Stimulated activated CD4-positive, alpha-beta T cell treated with anti-CD3 and anti-CD28 coated beads, TNF-alpha, amount 100 ng/mL, for 24 hours (primary cell): ENCODE measurements around the gene SLC44A1.

Experiments
- DNase-seq, 3 experiments: peaks; one replicate each; pipeline ENCODE4 v3.0.0-alpha.2; 2020; ENCODE audit warnings: low read depth in 3 of 3

Gene SLC44A1

DNA sequence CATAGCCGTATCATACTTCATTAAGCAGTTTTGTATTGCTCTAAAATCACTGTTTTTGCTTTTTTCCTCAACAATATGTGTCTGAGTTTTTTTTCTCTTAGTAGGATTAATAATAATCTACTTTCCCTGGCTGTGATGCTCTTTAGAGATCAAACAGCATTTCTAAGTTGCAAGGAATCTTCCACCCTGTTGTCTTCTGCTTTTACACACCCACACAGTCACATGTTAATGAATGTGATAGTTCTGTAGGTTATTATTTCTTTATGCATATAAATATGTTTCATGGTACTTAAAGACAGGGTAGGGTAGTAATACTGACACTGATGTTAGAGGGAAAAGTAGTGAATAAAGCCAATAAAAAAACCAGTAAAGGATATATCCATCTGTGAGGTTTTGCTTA is 29.3 kb downstream of the SLC44A1 start:
- DNase-seq, result no peak

GRCh38 chr9:105275111-105275510 is 30.7 kb downstream of the SLC44A1 start:
- no peak for DNase-seq

DNA sequence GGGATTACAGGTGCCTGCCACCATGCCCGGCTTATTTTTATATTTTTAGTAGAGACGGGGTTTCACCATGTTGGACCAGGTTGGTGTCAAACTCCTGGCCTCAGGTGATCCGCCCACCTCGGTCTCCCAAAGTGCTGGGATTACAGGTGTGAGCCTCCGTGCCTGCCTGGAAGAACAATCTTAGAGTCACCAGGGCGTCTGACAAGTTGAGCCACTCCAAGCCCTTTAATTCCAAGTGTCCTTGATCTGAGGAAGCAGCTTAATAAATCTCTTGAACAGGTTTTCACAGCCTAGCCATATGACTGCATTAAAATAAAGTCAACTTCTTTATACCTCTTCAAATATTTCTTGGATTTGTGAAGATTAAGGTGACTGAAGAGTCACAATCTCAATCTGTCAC is 31.5 kb downstream of the SLC44A1 start:
- DNase-seq, result no peak

GRCh38 chr9:105278751-105279150 is 34.3 kb downstream of the SLC44A1 start:
- no peak for DNase-seq

DNA sequence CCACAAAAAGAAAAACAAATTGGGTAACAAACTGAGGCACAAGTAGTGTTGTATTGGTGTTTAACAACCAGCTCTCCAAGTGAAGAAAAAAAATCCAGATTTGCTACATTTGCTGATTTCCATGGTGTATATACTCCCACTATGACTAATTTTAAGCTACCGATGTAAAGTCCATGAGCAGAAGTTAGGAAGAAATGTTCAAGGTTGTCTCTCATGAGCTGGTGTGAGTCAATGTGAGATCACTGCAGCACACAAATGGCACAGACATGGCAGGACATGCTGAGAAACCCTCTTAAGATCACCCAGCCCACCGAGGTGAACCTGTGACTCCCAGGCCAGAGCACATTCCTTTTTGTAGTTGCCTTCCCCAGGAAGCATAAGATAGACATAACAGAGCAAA is 36.2 kb downstream of the SLC44A1 start:
- no peak for DNase-seq

- no peak for DNase-seq
Observed at GRCh38 chr9:105281272-105281671, 36.8 kb downstream of the SLC44A1 start.

DNA sequence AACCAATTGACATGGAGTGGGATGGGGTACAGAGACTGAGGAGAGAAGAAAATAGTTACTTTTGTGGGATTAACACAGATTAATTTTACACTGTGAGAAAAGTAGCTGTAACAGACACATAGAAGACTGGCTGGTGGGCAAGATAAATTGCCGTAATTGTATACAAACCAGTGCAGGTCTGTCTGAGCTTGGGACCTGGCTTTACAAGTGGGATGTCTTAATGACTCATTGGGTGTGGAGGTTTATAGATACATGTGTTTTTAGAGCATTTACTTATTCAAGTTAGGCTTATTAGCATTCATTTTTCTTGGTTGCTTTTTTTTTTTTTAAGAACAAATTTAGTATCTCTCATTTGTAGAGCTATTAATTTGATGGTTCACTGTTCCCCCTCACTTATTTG is 37.5 kb downstream of the SLC44A1 start:
- DNase-seq, result no peak

DNA sequence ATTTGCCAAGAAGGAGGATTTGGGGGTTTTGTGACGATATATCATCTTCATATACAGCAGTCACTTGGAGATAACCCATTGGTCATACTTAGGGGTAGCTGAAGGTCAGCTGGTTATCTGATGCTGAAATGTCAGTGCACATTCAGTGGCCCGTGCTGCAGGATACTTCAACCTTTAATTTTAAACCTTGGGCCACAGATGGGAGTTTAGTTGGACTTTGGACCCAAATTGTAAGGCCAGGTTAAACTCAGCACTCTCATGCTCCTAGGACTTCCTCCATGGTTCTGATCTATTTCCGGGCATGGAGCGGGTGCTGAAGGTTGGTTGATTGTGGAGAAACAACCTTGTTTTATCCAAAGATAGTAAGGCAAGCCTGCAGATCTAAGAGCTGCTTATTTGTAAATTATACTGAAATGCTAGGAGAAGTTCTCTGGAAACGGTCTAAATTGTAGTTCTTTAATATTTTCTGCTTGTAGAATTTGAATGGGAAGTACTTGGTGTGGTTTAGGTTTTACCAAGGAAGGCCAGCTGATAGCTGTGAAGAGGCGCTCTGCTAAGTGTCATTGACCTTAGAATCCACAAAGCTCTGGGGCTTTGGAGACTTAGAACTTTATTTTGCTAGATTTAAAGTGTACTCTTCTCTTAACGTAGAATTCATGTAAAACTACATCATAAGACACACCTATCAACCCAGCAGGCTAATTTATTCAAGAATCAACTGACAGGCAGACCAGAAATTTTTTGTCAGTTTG is 38.6 kb downstream of the SLC44A1 start:
- no peak for DNase-seq

DNA sequence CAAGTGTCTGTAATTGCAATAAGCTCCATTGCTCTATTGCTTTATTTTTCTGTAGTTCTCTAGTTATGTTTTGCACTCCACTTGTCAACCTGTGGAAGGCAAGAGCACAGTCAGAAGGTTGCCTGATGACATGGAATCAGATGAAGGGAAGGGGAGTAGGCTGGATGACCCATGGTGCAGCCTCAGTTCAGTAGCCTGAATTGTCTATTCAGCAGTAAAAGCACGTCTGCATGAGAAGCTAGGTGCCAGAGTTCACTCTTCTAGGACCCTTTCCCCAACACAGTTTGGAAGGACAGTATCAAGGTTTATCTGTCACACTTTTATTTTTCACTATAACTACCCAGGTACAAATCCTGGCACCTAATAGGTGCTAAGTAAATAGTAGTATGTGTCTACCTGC is 39.3 kb downstream of the SLC44A1 start:
- no peak for DNase-seq

- no peak for DNase-seq
Observed at GRCh38 chr9:105284463-105284862, 40.0 kb downstream of the SLC44A1 start.

GRCh38 chr9:105286098-105286497 is 41.6 kb downstream of the SLC44A1 start:
- no peak for DNase-seq

GRCh38 chr9:105289305-105289704 is 44.9 kb downstream of the SLC44A1 start:
- DNase-seq, result no peak

DNA sequence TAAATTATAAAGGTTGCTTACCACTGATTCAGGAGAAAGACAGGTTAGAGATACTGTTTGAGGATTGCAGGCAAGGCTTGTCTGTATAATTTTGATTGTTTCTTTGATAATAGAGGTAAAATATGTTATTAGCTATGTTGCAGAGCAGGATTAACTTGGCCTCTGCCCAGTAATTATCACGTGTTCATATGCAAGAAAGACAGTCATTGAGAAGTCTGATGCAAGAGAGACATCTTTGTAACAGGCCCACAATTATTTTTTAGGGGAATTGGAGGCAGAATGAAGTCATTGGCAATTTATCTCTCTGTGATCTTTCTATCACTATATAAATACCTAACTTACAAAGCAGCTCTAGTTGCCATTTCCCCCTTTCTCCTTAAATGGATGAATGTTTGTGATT is 46.0 kb downstream of the SLC44A1 start:
- DNase-seq, result no peak

- DNase-seq, result no peak
Observed at GRCh38 chr9:105290954-105291353, 46.5 kb downstream of the SLC44A1 start.

- DNase-seq, result no peak
Observed at GRCh38 chr9:105291422-105291859, 47.0 kb downstream of the SLC44A1 start.

DNA sequence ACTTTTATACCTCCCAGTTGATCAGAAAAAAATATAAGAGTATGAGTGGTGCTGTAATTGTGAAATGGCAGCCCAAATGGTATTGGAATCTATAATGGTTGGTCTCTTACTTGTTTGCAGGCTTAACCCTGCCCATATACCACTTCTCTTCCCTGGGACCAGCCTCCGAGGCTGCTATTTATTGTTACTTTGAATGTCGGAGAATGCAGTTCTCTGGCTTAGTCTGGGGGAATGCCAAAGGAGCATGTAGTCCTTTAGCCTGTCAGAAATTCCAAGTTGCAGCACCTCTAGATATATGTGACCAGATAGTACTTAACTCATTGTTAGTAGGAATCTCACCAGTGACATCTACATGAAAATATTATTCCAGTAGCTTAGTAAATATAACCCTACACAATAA is 47.5 kb downstream of the SLC44A1 start:
- no peak for DNase-seq

DNA sequence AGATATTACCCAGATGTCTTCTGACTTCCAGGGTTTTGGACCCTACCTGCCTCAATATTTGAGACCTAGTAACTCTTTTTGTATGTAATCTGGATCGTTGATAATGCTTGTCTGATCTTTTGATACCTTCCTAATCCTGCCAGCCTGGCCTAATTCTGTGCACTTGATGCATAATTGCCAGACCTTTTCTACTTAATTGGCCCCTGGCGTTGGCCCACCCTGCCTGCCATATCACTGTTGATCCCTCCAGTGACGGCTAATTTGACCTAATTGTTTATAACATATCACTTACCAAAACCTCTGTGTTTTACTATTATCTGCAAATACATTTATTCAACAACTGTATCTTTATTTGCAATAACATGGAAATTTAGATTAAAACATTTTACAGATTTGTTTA is 49.0 kb downstream of the SLC44A1 start:
- DNase-seq, result no peak

GRCh38 chr9:105295201-105295550 is 50.7 kb downstream of the SLC44A1 start:
- no peak for DNase-seq

DNA sequence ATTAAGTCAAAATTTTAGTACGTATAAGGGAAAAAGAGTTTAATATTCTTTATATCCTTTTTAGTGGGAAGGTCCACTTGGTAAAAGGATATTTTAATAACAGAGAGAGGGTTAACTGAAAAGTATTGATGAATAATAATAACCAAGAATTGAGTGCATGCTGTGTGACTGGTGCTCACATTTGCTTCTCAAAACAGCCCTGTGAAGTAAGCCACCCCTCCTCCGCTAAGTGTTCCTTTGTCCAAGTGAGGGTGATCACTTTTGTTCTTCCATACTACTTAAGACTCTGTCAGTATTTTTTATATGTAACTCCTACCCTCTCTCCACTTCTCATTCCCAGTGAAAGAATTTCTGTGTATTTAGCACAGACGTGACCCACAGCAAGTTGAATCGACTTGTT is 51.5 kb downstream of the SLC44A1 start:
- no peak for DNase-seq

DNA sequence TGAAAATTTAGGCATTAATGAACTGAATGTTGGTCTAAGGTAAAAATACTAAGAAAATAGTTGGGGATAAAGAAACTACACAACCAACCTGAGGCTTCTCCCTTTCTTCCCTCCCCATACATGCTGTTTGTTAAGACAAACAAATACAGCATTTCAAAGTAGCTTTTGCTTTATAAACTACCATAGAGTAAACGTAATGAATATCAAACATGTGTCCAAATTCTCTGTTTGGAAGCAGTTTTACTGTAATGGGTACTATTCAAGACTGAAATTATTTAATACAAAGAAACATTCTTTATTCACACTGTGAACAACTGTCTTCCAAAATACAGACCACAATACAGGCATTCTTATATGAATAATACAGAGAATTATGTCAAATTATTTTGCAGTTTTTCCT is 52.0 kb downstream of the SLC44A1 start:
- DNase-seq, result no peak

- DNase-seq, result no peak
Observed at GRCh38 chr9:105296877-105297287, 52.4 kb downstream of the SLC44A1 start.

DNA sequence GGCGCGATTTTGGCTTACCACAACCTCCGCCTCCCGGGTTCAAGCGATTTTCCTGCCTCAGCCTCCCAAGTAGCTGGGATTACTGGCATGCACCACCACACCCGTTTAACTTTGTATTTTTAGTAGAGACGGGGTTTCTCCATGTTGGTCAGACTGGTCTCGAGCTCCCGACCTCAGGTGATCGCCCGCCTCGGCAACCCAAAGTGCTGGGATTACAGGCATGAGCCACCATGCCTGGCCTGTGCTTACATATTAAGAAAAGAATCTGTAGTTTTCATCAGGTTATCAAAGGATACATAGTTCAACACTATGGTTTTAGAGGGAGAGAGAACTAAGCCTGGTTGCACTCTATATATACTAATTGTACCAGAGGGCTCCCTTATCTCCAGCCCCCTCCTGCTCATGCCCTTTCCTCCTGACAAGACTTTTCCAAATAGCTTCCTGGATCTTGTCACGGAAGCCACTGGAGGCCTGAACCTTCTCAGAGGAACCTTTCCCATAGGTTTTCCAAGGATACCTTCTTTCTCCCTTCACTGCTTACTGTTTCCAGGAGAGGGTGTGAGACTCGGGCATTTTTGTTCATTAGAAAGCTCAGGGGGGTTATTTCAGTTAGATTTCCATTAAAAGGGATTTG is 53.1 kb downstream of the SLC44A1 start:
- no peak for DNase-seq

DNA sequence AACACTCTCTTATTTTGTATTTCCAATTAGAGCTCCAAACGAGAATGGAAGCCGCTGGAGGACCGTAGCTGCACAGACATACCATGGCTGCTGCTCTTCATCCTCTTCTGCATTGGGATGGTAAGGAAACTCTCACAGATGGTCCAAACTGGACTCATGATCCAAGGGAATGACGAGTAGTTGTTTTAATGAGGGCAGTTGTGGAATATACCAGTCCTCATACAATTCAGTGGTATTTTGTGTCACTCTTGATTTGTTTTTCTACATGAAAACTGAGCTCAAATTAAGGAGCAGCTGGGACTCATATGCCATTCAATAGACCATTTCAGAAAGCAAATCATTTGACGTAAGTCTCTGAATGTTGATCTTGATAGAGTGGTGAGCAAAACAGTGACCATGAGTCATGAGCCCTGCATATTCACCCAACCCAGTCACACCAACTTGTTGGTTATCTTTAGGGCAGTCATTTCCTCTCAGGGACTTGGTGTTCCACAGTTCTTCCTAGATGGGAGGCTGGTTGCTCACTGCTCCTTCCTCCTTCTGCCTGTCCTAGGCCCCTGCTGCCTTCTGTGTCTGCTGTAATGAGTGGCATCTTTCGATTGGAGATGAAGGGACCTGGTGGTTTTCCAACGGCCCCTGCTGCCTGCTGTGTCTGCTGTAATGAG is 54.9 kb downstream of the SLC44A1 start:
- DNase-seq, result no peak
